HT-29 (cell line): ENCODE data around the gene ALAS1. TPM values are rescaled to one million over a fixed set of nuclear protein-coding genes. Genes with fewer than 3 reads are reported as not detected.

Experiments used
- DNase-seq: peaks from one replicate; pipeline ENCODE4 v3.0.0-alpha.2; 2015; ENCODE audit warnings: low spot score
- total RNA-seq: library from RNA; depleted of rRNA; stranded (reverse); fragments of >200 nt; shearing (Covaris generic); gene quantifications from 2 replicates; pipeline ENCODE4 v1.2.3, GENCODE V29; 2014

The ALAS1 gene
- total RNA-seq, 1 experiment from 2014 or later, result 31.5 TPM

GRCh38 chr3:52198643-52199608 lies 966 bp downstream of the ALAS1 start:
- no peak for DNase-seq

- DNase-seq, result no peak
These were observed 3.2 kb downstream of the ALAS1 start for GRCh38 chr3:52200981-52201679.

GRCh38 chr3:52202384-52203077 lies 4.6 kb downstream of the ALAS1 start:
- DNase-seq, result no peak

- no peak for DNase-seq
These were observed 5.7 kb downstream of the ALAS1 start for GRCh38 chr3:52203701-52204100.

- peak; percentile 12 for DNase-seq
These were observed 6.5 kb downstream of the ALAS1 start for GRCh38 chr3:52204337-52205073.

- no peak for DNase-seq
These were observed 7.9 kb downstream of the ALAS1 start for GRCh38 chr3:52205727-52206372.

- no peak for DNase-seq
These were observed 10.6 kb downstream of the ALAS1 start for GRCh38 chr3:52208556-52208955.

- DNase-seq, result no peak
These were observed 12.1 kb downstream of the ALAS1 start for GRCh38 chr3:52210037-52210436.

- DNase-seq, result peak; percentile 19
These were observed 12.6 kb downstream of the ALAS1 start for GRCh38 chr3:52210550-52211046.

- DNase-seq, result no peak
These were observed 13.4 kb downstream of the ALAS1 start for GRCh38 chr3:52211268-52211891.

- DNase-seq, result no peak
These were observed 15.0 kb downstream of the ALAS1 start for GRCh38 chr3:52213005-52213404.

GRCh38 chr3:52213901-52214300 lies 15.9 kb downstream of the ALAS1 start:
- no peak for DNase-seq

- no peak for DNase-seq
These were observed 17.4 kb downstream of the ALAS1 start for GRCh38 chr3:52215351-52215750.

GRCh38 chr3:52216585-52217408 lies 18.8 kb downstream of the ALAS1 start:
- DNase-seq, result peak; percentile 90

GRCh38 chr3:52217409-52217805 lies 19.4 kb downstream of the ALAS1 start:
- no peak for DNase-seq

- peak; percentile 12 for DNase-seq
These were observed 20.1 kb downstream of the ALAS1 start for GRCh38 chr3:52218026-52218425.

GRCh38 chr3:52218454-52218853 lies 20.5 kb downstream of the ALAS1 start:
- DNase-seq, result no peak

- DNase-seq, result peak; percentile 16
These were observed 21.1 kb downstream of the ALAS1 start for GRCh38 chr3:52218937-52219650.
